Stimulated activated CD4-positive, alpha-beta T cell treated with anti-CD3 and anti-CD28 coated beads, Interleukin-1b, Interleukin-23, amount 100 ng/mL, for 24 hours (primary cell): ENCODE measurements around the gene LUZP2.

Experiments
- DNase-seq, 4 experiments: peaks; one replicate each; pipeline ENCODE4 v3.0.0-alpha.2; 2020; ENCODE audit warnings: low read depth in 4 of 4, low spot score in 1 of 4

The LUZP2 gene

GRCh38 chr11:24496736-24497725 is at the start of gene LUZP2:
Gene LUZP2 (plus strand): TSS chr11:24497053.
- no peak for DNase-seq

- no peak for DNase-seq
These were observed 43.6 kb upstream of the LUZP2 start for GRCh38 chr11:24453129-24453718.

- DNase-seq, result no peak
These were observed 38.9 kb upstream of the LUZP2 start for GRCh38 chr11:24457985-24458384.

DNA sequence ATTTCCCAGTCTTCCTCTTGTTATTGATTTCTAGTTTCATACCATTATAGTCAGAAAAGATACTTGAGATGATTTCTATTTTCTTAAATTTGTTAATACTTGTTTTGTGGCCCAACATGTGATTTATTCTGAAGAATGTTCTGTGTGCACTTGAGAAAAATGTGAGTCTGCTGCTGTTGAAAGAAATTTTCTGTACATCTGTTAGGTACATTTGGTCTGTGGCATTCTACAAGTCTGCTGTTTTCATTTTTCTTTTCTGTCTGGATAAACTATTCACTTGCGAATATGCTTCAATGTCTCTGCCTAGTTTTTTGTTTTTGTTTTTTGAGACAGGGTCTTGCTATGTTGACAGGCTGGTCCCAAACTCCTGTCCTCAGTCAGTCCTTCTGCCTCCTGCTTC is 26.4 kb upstream of the LUZP2 start:
- DNase-seq, result no peak

- no peak for DNase-seq
These were observed 25.8 kb upstream of the LUZP2 start for GRCh38 chr11:24471084-24471483.

GRCh38 chr11:24478718-24479117 is 18.1 kb upstream of the LUZP2 start:
- DNase-seq, result no peak

- no peak for DNase-seq
These were observed 7.4 kb upstream of the LUZP2 start for GRCh38 chr11:24489477-24489876.

DNA sequence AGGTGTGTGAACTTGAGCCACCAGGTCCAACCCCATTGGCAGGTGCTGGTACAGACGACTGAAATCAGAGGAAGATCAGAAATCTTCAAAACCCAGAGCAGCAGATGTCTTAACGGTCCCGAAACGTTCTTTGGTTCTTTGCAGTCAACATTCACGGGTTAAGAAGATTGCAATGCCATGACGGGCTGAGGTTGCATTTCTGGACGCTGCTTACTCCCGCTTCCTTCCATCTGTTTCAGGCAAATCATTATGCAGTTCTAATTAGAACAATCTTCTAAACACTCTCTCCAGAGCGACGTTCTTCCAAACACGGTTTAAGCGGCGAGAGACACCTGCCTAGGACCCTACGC is 492 bp upstream of the LUZP2 start:
- DNase-seq, result no peak

- DNase-seq, result no peak
These were observed 978 bp downstream of the LUZP2 start for GRCh38 chr11:24497831-24498230.

DNA sequence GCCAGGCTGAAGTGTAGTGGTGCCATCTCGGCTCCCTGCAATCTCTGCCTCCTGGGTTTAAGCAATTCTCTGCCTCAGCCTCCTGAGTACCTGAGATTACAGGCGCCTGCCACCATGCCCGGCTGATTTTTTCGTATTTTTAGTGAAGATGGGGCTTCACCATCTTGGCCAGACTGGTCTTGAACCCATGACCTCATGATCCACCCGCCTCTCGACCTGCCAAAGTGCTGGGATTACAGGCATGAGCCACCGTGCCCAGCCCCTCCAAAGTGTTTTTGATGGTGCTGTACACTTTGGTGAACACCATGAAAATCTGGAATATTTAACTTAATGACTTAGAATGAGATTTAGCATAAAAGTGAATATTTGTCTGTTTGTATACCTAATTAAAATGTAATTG is 5.6 kb downstream of the LUZP2 start:
- no peak for DNase-seq

DNA sequence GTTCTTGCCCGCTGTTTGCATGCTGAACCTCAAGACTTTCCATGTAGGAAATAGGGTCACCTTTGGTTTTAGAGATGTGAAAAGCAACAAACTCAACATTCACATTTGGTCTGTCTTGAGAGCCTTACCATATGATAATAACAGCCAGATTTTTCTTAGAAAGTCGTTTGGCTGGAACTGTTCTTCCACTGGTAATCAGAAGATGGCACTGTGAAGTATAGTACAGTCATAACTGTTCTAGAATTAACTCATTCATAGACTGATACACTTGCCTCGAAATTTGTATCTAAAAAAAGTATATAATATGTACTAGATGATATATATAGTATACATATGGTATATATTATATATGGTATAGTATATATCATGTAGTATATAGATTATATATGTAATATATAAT is 12.3 kb downstream of the LUZP2 start:
- no peak for DNase-seq

GRCh38 chr11:24511511-24511910 is 14.7 kb downstream of the LUZP2 start:
- DNase-seq, result no peak

GRCh38 chr11:24513479-24514218 is 16.8 kb downstream of the LUZP2 start:
- DNase-seq, result no peak

DNA sequence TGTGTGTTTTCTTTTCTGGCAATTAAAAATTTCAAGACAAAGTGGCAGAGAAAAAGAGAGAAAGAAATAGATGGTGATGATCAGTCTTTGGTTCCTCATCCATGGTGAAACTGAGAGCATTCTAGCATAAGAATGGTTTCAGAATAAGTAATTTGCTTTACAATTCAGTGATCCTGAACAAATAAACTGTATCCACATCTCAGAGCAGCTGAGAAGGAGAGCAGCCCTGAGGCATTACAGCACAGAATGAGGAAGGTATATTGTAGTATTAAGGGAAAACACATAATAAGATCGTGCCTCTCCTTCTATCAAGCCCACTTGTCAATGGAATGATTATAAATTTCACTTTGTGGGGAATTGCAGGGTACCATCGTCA is 17.4 kb downstream of the LUZP2 start:
- no peak for DNase-seq

- no peak for DNase-seq
These were observed 18.8 kb downstream of the LUZP2 start for GRCh38 chr11:24515632-24516031.

DNA sequence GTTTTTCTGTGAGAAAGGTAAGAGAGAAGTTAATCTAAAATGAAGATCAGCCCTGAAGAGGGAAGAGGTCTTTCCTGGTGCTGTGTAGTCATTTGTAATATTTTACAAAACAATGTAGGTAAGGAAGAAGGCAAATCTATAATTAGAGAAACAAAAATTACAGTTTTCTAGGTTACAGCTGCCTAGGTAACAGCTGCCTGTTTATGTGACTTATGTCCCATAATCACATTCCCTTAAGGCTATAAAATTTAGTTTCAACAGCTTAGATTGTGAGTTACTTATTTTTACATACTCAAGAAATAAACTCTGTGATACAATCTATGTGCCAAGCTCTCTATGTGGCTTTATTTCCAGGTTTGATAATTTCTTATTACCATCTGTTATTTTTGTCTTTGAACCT is 19.8 kb downstream of the LUZP2 start:
- no peak for DNase-seq

- no peak for DNase-seq
These were observed 24.7 kb downstream of the LUZP2 start for GRCh38 chr11:24521601-24522000.

DNA sequence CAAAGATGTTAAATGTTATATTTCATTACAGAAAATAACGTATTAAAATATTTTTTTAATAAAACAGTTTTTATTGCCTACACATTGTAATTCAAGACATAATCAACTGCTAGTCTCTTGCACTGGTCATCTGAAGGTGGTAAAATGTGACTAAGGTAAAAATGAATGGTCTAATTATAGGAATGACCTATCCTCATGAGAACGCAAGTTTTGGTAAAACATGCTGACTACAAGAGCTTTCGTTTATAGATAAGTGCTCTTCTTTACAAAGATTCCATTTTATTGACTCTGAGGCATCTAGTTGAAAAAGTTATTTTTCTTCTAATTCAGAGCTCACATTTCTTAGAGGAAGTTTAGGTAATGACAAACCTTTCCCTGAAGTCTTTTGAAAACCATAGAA is 27.3 kb downstream of the LUZP2 start:
- no peak for DNase-seq

DNA sequence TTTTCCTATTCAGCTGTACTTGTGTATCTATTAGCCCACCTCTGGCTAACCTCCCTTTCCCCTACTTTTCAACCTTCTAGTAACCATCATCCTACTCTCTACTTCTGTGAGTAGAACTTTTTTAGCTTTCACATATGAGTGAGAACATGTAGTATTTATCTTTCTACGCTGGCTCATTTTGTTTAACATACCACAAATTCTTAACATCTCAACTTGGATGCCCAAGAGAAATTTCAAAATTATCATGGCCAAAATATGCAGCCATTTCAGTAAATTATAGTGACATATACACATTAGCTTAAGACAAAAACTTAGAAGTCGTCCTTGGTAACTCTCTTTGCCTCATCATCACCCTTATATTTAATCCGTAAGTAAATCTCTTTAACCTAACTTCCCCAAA is 34.7 kb downstream of the LUZP2 start:
- DNase-seq, result no peak

DNA sequence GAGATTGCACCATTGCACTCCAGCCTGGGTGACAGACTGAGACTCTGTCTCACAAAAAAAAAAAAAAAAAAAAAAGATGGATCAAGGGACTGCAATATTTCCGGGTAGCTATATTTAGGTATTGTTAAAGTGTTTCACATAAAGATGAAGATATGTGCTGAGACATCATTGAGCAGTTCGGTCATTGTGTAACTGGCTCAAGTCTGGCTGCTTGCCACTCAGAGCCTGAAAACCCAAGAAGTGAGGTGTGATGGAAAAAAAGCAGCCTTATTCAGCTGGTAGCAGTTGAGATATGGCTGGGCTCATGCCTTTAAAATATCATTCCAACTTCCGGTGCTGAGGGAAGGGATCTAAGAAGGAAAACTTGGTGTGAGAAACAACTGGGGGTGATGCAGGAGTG is 46.9 kb downstream of the LUZP2 start:
- DNase-seq, result no peak

DNA sequence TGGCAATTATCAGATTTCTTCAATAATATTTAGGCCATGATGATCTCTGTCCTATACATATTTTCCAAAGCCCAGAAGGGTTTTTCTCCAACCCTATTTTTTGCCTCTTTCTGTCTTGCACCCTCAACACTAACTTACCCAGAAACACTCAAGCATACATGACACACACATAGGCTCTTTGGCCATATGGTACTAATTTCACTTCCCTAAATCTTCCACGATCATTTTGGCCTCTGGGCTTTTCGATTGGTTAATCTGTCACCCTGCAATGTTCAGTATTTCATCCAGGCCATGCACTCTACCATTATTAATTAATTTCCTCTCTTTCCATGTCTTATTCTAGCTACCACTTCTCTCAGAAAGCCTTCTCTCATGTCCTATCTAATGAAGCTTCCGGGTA is 59.8 kb downstream of the LUZP2 start:
- DNase-seq, result no peak

DNA sequence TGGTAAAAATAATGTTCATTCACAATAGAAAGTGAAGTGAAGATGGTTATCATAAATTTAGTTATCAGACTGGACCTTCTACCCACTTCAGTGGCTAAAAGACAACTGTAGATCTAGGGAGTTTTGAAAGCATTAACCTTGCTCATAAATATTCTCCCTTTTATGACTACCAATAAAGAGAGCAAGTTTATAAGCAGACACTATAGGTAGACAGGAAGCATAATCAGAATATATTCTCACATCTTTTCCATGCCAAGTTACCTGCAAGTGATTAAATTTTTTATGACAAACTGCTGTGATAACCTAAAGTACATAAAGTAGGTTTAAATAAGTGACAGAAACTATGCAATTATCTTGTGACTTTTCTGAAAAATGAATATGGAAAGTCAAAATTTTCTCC is 62.5 kb downstream of the LUZP2 start:
- DNase-seq, result no peak
